Retinal pigment epithelial cell (primary cell): ENCODE data around the gene CLEC16A.

Source experiments
- DNase-seq: peaks from one replicate; pipeline ENCODE4 v3.0.0-alpha.2; 2010; ENCODE audit warnings: low read depth
- H3K4me3 ChIP-seq: 2 replicates; pipeline ENCODE4 v1.5.1; 2011; ENCODE audit warnings: mild to moderate bottlenecking, low read length, control low read depth, moderate library complexity
- CTCF ChIP-seq: conservative IDR thresholded peaks from 2 replicates; pipeline ENCODE4 v1.5.1; 2011; ENCODE audit warnings: low read depth, low read length, control low read depth, inconsistent platforms

The CLEC16A gene

DNA sequence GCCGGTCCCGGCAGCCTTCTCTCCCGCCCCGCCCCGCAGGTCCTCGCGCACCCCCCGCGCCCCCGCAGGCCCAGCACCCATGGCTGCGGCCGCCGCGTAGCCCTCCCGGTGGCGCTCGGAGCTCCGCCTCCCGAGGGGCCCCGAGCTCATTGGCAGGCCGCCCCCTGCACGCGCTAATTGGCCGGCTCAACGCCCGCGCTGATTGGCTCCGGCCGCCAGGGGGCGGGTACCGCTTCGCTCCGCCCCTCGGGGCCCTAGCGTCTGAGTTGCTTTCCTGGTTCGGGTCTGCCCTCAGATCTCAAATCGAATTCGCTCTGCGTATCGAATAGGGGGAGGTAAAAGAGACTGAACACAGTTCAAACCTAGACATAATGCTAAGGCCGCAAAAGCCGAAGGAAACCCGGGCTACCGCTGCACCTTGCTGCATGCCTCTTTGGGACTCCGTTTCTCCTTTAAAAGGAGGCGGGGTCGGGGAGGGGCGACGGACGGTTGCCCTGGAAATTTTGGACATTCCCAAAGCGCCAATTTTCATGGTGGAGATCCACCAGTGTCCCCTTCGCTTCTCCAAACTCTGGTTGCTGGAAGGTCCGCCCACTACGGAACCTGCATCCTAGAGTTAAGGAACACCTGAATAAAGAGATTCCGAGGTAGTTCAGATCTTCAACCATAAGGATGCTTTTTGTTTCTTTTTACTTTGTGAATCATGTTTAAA, 1.9 kb upstream of the CLEC16A start, which contains the start of gene DEXI:
Gene DEXI (minus strand): TSS at position 117 of the 712 bp plus-strand sequence. CDS start 463 bp downstream, outside the sequence.
- H3K4me3 ChIP-seq: peak within 1 kb of the TSS; percentile 72
- TF ChIP-seq CTCF: no peak
- DNase-seq: no peak

- no peak overlapping the region for H3K4me3 ChIP-seq
- no peak for DNase-seq
Observed at GRCh38 chr16:10943064-10943353, 1.4 kb upstream of the CLEC16A start.

DNA sequence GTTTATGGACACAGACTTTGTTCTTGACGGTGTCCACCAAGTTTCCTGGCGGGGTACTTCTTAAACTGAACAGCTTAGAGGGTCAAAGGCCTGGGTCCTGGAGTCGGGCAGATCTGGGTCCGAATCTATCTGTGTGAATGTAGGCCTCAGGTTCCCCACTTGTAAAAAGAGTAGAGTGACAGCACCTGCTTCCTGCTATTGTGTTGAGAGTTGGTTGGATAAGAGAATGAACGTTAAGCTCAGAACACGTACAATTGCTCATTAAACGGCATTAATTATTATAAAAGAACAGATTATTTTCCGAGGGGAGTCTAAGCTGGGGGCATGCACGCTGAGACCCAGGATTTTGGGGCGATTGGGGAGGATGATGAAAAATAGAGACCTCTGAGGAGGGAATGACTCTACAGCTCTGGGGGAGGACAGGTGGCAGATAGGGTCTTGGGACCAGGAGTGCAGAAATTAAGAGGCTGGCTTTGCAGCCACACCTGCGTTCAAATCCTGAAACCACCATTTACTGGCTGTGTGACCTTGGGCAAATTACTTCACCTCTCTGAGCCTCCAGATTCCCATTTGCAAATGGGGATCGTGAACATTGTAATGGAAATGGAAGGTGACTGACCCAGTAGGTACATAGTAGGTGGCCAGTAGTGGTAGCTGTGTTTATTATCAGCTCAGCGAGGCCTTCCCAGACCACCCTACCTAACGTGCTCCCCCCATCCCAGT, 862 bp downstream of the CLEC16A start:
- peak overlapping the region; percentile 82 for H3K4me3 ChIP-seq
- DNase-seq: no peak
- no peak for TF ChIP-seq CTCF

More at GRCh38 chr16:10943064-10943353, 1.4 kb upstream of the CLEC16A start:
- no peak for TF ChIP-seq CTCF

DNA sequence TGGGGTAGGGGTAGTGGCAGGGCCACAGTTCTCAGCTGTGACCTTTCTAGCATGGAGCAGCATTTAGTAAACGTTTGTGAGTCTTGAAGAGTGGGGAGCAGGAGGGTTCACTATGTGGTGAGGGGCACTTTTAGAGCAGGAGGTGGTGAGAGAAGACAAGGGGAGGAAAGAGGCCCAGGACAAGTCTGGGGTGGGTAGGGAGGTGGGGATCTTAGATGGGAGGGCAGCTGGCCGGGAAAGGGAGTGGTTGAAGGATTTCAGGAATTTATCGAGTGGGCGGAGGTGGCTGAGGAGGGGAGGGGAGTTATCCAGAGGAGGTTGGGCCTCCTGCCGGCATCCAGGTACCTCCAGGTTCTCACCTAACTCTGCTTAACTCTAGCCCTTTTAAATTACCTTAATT, 1.9 kb downstream of the CLEC16A start:
- no peak for DNase-seq
- TF ChIP-seq CTCF: no peak
- peak overlapping the region; percentile 19 for H3K4me3 ChIP-seq

- TF ChIP-seq CTCF: no peak
- no peak for DNase-seq
- no peak overlapping the region for H3K4me3 ChIP-seq
Observed at GRCh38 chr16:10947211-10947787, 2.9 kb downstream of the CLEC16A start.

GRCh38 chr16:10949424-10949970, 5.1 kb downstream of the CLEC16A start:
- no peak for TF ChIP-seq CTCF
- DNase-seq: no peak
- no peak overlapping the region for H3K4me3 ChIP-seq

- no peak for DNase-seq
Observed at GRCh38 chr16:10950393-10950792, 6.0 kb downstream of the CLEC16A start.

More at GRCh38 chr16:10950393-10950792, 6.0 kb downstream of the CLEC16A start:
- no peak for TF ChIP-seq CTCF
- H3K4me3 ChIP-seq: no peak overlapping the region
